Measurements from ENCODE around the gene TTYH1. TPM values are rescaled to one million over a fixed set of nuclear protein-coding genes. Genes with fewer than 3 reads are reported as not detected.
A peak's percentile ranks its signal among the peaks of the same experiment; 100 is the strongest.

Gene TTYH1
- total and polyA plus RNA-seq, 2 of the 8 experiments (the other 6 are each of a cell fraction or from before 2014, with no cell fraction given) = 26.7 to 46.5 TPM

DNA sequence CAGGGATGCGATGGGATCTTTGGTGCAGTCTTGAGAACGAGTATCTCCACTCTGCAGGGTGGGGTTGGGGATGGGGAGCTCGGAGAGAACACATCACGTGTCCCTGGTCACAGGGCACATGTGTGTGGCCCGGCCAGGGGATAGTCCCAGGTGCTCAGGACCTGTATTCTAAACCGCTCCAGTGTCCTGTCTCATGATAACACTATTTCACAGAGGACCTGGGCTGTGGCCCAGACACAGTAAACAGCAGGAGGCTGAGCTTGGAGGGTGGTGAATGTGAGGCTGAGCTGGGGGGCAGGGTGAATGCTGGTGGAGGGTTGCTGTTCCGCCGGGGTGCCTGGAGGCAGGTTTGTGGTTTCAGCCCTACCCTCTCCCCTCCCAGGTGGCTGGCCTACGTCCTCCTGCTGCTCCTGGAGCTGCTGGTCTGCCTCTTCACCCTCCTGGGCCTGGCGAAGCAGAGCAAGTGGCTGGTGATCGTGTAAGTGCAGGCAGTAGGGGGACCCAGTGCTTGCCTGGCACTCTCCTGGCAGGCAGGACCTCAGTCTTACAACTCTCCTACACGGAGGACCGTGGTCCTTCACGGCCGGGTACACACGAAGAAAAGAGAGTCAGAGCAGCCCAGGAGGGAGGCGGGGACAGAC, 11.1 kb downstream of the TTYH1 start:
- H3K4me1 ChIP-seq (replicated peaks in 1 of 4; ENCODE audit: control insufficient read depth in 3 of 4, insufficient read depth in 4 of 4, low read length in 3 of 4) = peaks cover 5 to 29% (median 13%) of the 10 kb centered on the region in 4 experiments
- peaks cover 2% of the 10 kb centered on the region for H3K23me2 ChIP-seq (ENCODE audit: low read depth, low read length)
- H3K23ac ChIP-seq (ENCODE audit: insufficient read length) = no peak overlapping the region
- H2BK15ac ChIP-seq (ENCODE audit: low read length) = no peak overlapping the region
- H2BK120ac ChIP-seq (replicated peaks; ENCODE audit: low read depth, low read length) = no peak overlapping the region
- no peak overlapping the region for H4K91ac ChIP-seq (replicated peaks; ENCODE audit: insufficient read length, low read length)
- H4K8ac ChIP-seq (ENCODE audit: extremely low read depth, insufficient read depth, low read length) = peak overlapping the region; percentile 63; the same call in 1 of the 2 replicates
- ChIA-PET CTCF (ENCODE audit: partially characterized antibody) (interaction anchor here (0.9 to 7.2 kb wide), 6 partner anchors 11 to 35 kb away, joined by 3 to 42 read pairs (median 18); partner anchors contain the start of gene TTYH1), POLR2A (ENCODE audit: partially characterized antibody) (interaction anchor here (1.9 kb wide), 1 partner anchor 12 kb away, joined by 5 read pairs; no protein-coding TSS in a partner anchor)
- no peak overlapping the region for H3K4me2 ChIP-seq (ENCODE audit: insufficient read depth in 1 of 2, low read depth in 2 of 2, low read length in 2 of 2)
- no peak overlapping the region for H2BK12ac ChIP-seq (ENCODE audit: low read depth, low read length)
- FAIRE-seq = no peak
- H3K9me3 ChIP-seq (ENCODE audit: insufficient read depth in 2 of 2, low read depth in 1 of 2, low read length in 1 of 2) = no peaks in the 10 kb centered on the region
- H3K4ac ChIP-seq (replicated peaks; ENCODE audit: insufficient read length, low read depth, low read length) = no peak overlapping the region
- H3K27me3 ChIP-seq (replicated peaks in 1 of 4; ENCODE audit: control insufficient read depth in 3 of 4, extremely low read depth in 1 of 4, insufficient read depth in 3 of 4, low read length in 3 of 4) = peaks cover 0 to 3% (median 1%) of the 10 kb centered on the region in 4 experiments; a peak in 2 of 7 replicates
- no peak overlapping the region for H3K18ac ChIP-seq (ENCODE audit: extremely low read depth, low read length)
- peaks cover 7% of the 10 kb centered on the region in 2 experiments for H4K20me1 ChIP-seq (replicated peaks in 1 of 2; ENCODE audit: control insufficient read depth in 1 of 2, insufficient read depth in 2 of 2, low read length in 2 of 2)
- no peak overlapping the region for H4K5ac ChIP-seq (ENCODE audit: insufficient read length, low read depth, low read length)
- H2AFZ ChIP-seq (ENCODE audit: low read length) = no peak overlapping the region
- peaks cover 2 to 16% (median 3%) of the 10 kb centered on the region in 4 experiments; a peak in 7 of 8 replicates for H3K36me3 ChIP-seq (ENCODE audit: control insufficient read depth in 2 of 4, insufficient read depth in 4 of 4, low read length in 3 of 4)
- no peak for TF ChIP-seq TCF12 (IDR thresholded peaks at IDR 0.05; ENCODE audit: low read depth, low read length)
- no peak for TF ChIP-seq TAF1 (IDR thresholded peaks at IDR 0.05; ENCODE audit: low read depth, low read length)
- peaks cover 2% of the 10 kb centered on the region; the same call in 1 of the 2 replicates for H3K79me1 ChIP-seq (ENCODE audit: low read depth, low read length)
- no peak overlapping the region for H2BK5ac ChIP-seq (ENCODE audit: low read depth, low read length)
- no peak overlapping the region for H3K56ac ChIP-seq (replicated peaks; ENCODE audit: insufficient read length, low read depth, low read length)
- no peak for DNase-seq (ENCODE audit: low read depth in 1 of 2, low spot score in 2 of 2)
- H3K4me3 ChIP-seq (ENCODE audit: extremely low read depth in 1 of 4, insufficient read depth in 2 of 4, low read depth in 3 of 4, low read length in 4 of 4) = no peak overlapping the region
- no peaks in the 10 kb centered on the region for H3K79me2 ChIP-seq (ENCODE audit: control insufficient read depth in 1 of 2, insufficient read depth in 2 of 2, low read length in 2 of 2)
- H3K27ac ChIP-seq (ENCODE audit: low read depth, low read length) = no peak overlapping the region
- 85% methylated on average over 15 of the region's 17 CpGs; no CpG with 5 or more reads in 1 of the 2 experiments for WGBS, 2 experiments (ENCODE audit: extremely low coverage in 1 of 2, insufficient coverage in 1 of 2, insufficient read length in 1 of 2, insufficient replicate concordance in 2 of 2, low coverage in 1 of 2, low lambda C conversion rate in 2 of 2, missing lambda C conversion rate in 1 of 2)
- no peak overlapping the region for H2BK20ac ChIP-seq (ENCODE audit: low read length)
- no peak overlapping the region for H3K14ac ChIP-seq (ENCODE audit: insufficient read length)
- H2AK5ac ChIP-seq (ENCODE audit: low read depth, low read length) = no peak overlapping the region
- no peak overlapping the region for H3K9ac ChIP-seq (replicated peaks in 1 of 4; ENCODE audit: extremely low read depth in 1 of 4, low read depth in 3 of 4, low read length in 3 of 4)

Measured in H1 (cell line).